Measurements from ENCODE around the gene VWA7.

Gene VWA7

GRCh38 chr6:31775184-31775583 is 1.9 kb downstream of the VWA7 start:
- Histone ChIP-seq H3K27me3 (replicated peaks) (no peaks in the 10 kb centered on the region), H3K36me3 (replicated peaks) (peaks cover 28% of the 10 kb centered on the region), H3K27ac (no peak overlapping the region), H3K4me3 (ENCODE audit: low read depth, low read length) (no peak overlapping the region)
- DNase-seq: no peak
- in situ Hi-C loops (cut with HindIII; ENCODE audit: low pct_ligation_motif_present, low sequenced_read_pairs): no loop called here
- no peak for TF ChIP-seq CTCF (IDR thresholded peaks at IDR 0.05; ENCODE audit: low read depth, low read length, missing control alignments)

GRCh38 chr6:31771992-31772358 is 5.2 kb downstream of the VWA7 start:
- H3K36me3 ChIP-seq (replicated peaks): no peaks in the 10 kb centered on the region
- in situ Hi-C loops (cut with HindIII; ENCODE audit: low pct_ligation_motif_present, low sequenced_read_pairs): no loop called here
- DNase-seq: no peak
- no peak overlapping the region for H3K27ac ChIP-seq
- no peak overlapping the region for H3K4me3 ChIP-seq (ENCODE audit: low read depth, low read length)
- TF ChIP-seq CTCF (IDR thresholded peaks at IDR 0.05; ENCODE audit: low read depth, low read length, missing control alignments): no peak
- no peaks in the 10 kb centered on the region for H3K27me3 ChIP-seq (replicated peaks)

DNA sequence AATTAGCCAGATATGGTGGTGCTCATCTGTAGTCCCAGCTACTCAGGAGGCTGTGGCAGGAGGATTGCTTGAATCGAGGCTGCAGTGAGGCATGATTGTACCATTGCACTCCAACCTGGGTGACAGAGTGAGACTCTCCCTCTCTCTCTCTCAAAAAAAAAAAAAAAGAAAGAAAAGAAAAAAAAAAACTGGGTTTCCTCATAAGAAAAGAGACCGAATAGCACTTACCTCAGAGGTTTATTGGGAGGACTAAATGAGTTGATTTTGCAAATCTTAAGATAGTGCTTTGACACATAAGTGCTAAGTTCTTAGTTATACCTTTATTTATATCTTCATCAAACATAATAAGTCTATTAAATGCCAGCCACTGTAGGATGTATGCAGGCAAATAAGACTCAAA is 6.3 kb downstream of the VWA7 start:
- TF ChIP-seq CTCF (IDR thresholded peaks at IDR 0.05; ENCODE audit: low read depth, low read length, missing control alignments): no peak
- in situ Hi-C loops (cut with HindIII; ENCODE audit: low pct_ligation_motif_present, low sequenced_read_pairs): no loop called here
- Histone ChIP-seq H3K36me3 (replicated peaks) (no peaks in the 10 kb centered on the region), H3K27me3 (replicated peaks) (no peaks in the 10 kb centered on the region), H3K27ac (no peak overlapping the region), H3K4me3 (ENCODE audit: low read depth, low read length) (no peak overlapping the region)
- DNase-seq: no peak

DNA sequence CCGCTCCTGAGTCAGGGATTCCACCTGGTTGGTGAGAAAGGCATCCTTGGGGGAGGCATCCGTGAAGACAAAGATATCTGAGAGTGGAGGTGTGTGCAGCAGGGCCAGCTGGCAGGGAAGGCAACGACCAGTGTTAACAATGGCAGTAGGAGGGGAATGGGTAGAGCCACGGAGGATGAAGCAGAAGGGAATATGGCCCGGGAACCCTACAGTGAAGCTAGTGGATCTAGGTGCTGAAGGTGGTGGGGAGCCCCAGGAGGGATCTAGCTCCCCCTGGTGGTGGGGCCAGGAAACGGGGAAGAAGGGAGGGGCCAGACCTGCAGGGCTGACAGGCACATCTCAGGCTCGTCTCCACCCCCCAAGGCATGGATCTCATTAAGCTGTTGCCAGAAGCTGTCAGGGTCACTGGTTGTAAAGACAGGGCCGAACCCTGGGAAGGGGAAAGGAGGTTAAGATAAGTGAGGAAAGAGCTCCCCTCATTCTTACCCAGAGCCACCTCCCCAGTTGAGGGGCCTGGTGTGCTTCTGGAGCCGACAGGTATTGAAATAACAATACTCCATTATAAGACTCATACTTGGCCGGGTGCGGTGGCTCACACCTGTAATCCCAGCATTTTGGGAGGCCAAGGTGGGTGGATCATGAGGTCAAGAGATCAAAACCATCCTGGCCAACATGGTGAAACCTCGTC is 7.3 kb downstream of the VWA7 start:
- no peak overlapping the region for H3K27ac ChIP-seq
- peak; percentile 55 for DNase-seq
- TF ChIP-seq CTCF (IDR thresholded peaks at IDR 0.05; ENCODE audit: low read depth, low read length, missing control alignments): peak; percentile 88
- in situ Hi-C loops (cut with HindIII; ENCODE audit: low pct_ligation_motif_present, low sequenced_read_pairs): no loop called here
- H3K27me3 ChIP-seq (replicated peaks): no peaks in the 10 kb centered on the region
- no peak overlapping the region for H3K4me3 ChIP-seq (ENCODE audit: low read depth, low read length)
- H3K36me3 ChIP-seq (replicated peaks): no peaks in the 10 kb centered on the region

GRCh38 chr6:31768363-31769257 is 8.5 kb downstream of the VWA7 start:
- no peak for TF ChIP-seq CTCF (IDR thresholded peaks at IDR 0.05; ENCODE audit: low read depth, low read length, missing control alignments)
- H3K36me3 ChIP-seq (replicated peaks): no peaks in the 10 kb centered on the region
- H3K27me3 ChIP-seq (replicated peaks): no peaks in the 10 kb centered on the region
- no peak for DNase-seq
- no peak overlapping the region for H3K4me3 ChIP-seq (ENCODE audit: low read depth, low read length)
- in situ Hi-C loops (cut with HindIII; ENCODE audit: low pct_ligation_motif_present, low sequenced_read_pairs): no loop called here
- no peak overlapping the region for H3K27ac ChIP-seq

Measured in brain microvascular endothelial cell (primary cell).